Gastrocnemius medialis (tissue), 4 donors: Measurements from ENCODE around the gene PLAC9.

ENCODE experiments used
- CTCF ChIP-seq, 5 experiments: fragments of 450-650 bp in 3 of 5; fragments of 200-600 bp in 2 of 5; sonication (generic) in 2 of 5; IDR thresholded peaks in 4 of 5; conservative IDR thresholded peaks in 1 of 5; 1 replicate in 4 of 5; 2 replicates in 1 of 5; pipeline ENCODE4 v1.5.1; 2016 to 2019; ENCODE audit warnings: antibody characterized with exemption in 5 of 5, mild to moderate bottlenecking in 3 of 5, moderate library complexity in 3 of 5
- POLR2A ChIP-seq, 2 donors: fragments of 450-650 bp; IDR thresholded peaks; one replicate each; pipeline ENCODE4 v1.6.1; 2017; ENCODE audit warnings: antibody characterized with exemption in 2 of 2, mild to moderate bottlenecking in 2 of 2, moderate library complexity in 2 of 2

- TF ChIP-seq CTCF (IDR thresholded peaks at IDR 0.05 in 4 of 5, conservative IDR thresholded peaks at IDR 0.05 in 1 of 5) (no peak), POLR2A (IDR thresholded peaks at IDR 0.05) (no peak)
Observed at GRCh38 chr10:80150172-80150571, 17.6 kb downstream of the PLAC9 start.
